GM12878 (cell line): Measurements from ENCODE around the gene SCG3. TPM values are rescaled to one million over a fixed set of nuclear protein-coding genes. Genes with fewer than 3 reads are reported as not detected.

Experiments
- ATF2 ChIP-seq: IDR thresholded peaks from 2 replicates; pipeline ENCODE4 v1.6.1; 2012; ENCODE audit warnings: low read length, inconsistent platforms
- BRCA1 ChIP-seq: IDR thresholded peaks from 2 replicates; pipeline ENCODE4 v1.6.1; 2011; ENCODE audit warnings: low read depth, low read length, improper control_type of control experiment
- CBX5 ChIP-seq: sonication (generic); IDR thresholded peaks from 2 replicates; pipeline ENCODE4 v1.6.1; 2016; ENCODE audit warnings: low read depth, moderate library complexity, mild to moderate bottlenecking, inconsistent platforms
- CHD4 ChIP-seq: fragments of 200-600 bp; sonication (generic); IDR thresholded peaks from 2 replicates; pipeline ENCODE4 v1.6.1; 2016; ENCODE audit warnings: mild to moderate bottlenecking
- DPF2 ChIP-seq: fragments of 450-650 bp; IDR thresholded peaks from 2 replicates; pipeline ENCODE4 v1.6.1; 2017; ENCODE audit warnings: mild to moderate bottlenecking
- HDGF ChIP-seq: fragments of 450-650 bp; IDR thresholded peaks from 2 replicates; pipeline ENCODE4 v1.6.1; 2016; ENCODE audit warnings: antibody characterized with exemption
- IKZF1 ChIP-seq: fragments of 450-650 bp; conservative IDR thresholded peaks from 2 replicates; pipeline ENCODE4 v1.6.1; 2017; ENCODE audit warnings: antibody characterized with exemption, mild to moderate bottlenecking
- IKZF2 ChIP-seq, 2 experiments: fragments of 450-650 bp; IDR thresholded peaks; 2 replicates each; pipeline ENCODE4 v1.6.1; 2017; ENCODE audit warnings: mild to moderate bottlenecking in 2 of 2, moderate library complexity in 2 of 2
- NFYB ChIP-seq: IDR thresholded peaks from 2 replicates; pipeline ENCODE4 v1.6.1; 2011; ENCODE audit warnings: low read depth, mild to moderate bottlenecking, low read length, improper control_type of control experiment, moderate library complexity; ENCODE audit not compliant: insufficient read depth
- PAX8 ChIP-seq: fragments of 450-650 bp; IDR thresholded peaks from 2 replicates; pipeline ENCODE4 v1.6.1; 2017; ENCODE audit warnings: mild to moderate bottlenecking, moderate library complexity
- PML ChIP-seq: IDR thresholded peaks from 2 replicates; pipeline ENCODE4 v1.6.1; 2012; ENCODE audit warnings: low read length, inconsistent platforms
- SMAD5 ChIP-seq: IDR thresholded peaks from 2 replicates; pipeline ENCODE4 v1.6.1; 2016; ENCODE audit warnings: antibody characterized with exemption, low read depth
- SREBF1 ChIP-seq: IDR thresholded peaks from 2 replicates; pipeline ENCODE4 v1.6.1; 2012; ENCODE audit warnings: mild to moderate bottlenecking, low read length
- TARDBP ChIP-seq: IDR thresholded peaks from 2 replicates; pipeline ENCODE4 v1.6.1; 2016; ENCODE audit warnings: borderline replicate concordance
- TCF3 ChIP-seq: IDR thresholded peaks from 2 replicates; pipeline ENCODE4 v1.6.1; 2012; ENCODE audit warnings: low read depth, mild to moderate bottlenecking, low read length, borderline replicate concordance; ENCODE audit not compliant: insufficient read depth
- TCF7 ChIP-seq: IDR thresholded peaks from 2 replicates; pipeline ENCODE4 v1.6.1; 2014; ENCODE audit warnings: antibody characterized with exemption, borderline replicate concordance
- YBX1 ChIP-seq: fragments of 450-650 bp; IDR thresholded peaks from 2 replicates; pipeline ENCODE4 v1.6.1; 2016; ENCODE audit warnings: antibody characterized with exemption
- ZNF207 ChIP-seq: fragments of 450-650 bp; IDR thresholded peaks from 2 replicates; pipeline ENCODE4 v1.6.1; 2014; ENCODE audit warnings: antibody characterized with exemption, mild to moderate bottlenecking, borderline replicate concordance
- polyA plus RNA-seq, 11 experiments: library from polyadenylated mRNA; depleted of rRNA in 4 of 11; unstranded in 6 of 11; stranded (reverse) in 5 of 11; fragments of >200 nt; fragmentation: Nextera tagmentation in 4 of 11; fragmentation: Illumina TruSeq in 1 of 11; extraction: Ambion mirVana in 4 of 11; extraction: Trizol in 1 of 11; gene quantifications; 1 replicate in 1 of 11; 2 replicates in 10 of 11; pipeline versions ENCODE4 v1.2.1 to v1.2.3, GENCODE V29; 2011 to 2016; ENCODE audit warnings: inconsistent platforms in 2 of 11, missing spikeins in 2 of 11, low read depth in 1 of 11
- total RNA-seq, 4 experiments: library from RNA; depleted of rRNA in 3 of 4; stranded (reverse); fragments of >200 nt in 3 of 4; fragmentation: Illumina TruSeq in 1 of 4; extraction: Trizol in 1 of 4; gene quantifications; 2 replicates each; pipeline versions ENCODE4 v1.2.1 to v1.2.3, GENCODE V29; 2013 to 2021
- TF ChIP-seq, protein P1 (sequence below): fragments of 450-650 bp; IDR thresholded peaks from 2 replicates; pipeline ENCODE4 v1.6.1; 2017; ENCODE audit warnings: mild to moderate bottlenecking, low read depth, inconsistent platforms; ENCODE audit not compliant: poor library complexity, severe bottlenecking
- TF ChIP-seq, protein P2 (sequence below): IDR thresholded peaks from 2 replicates; pipeline ENCODE4 v1.6.1; 2012; ENCODE audit warnings: low read depth, low read length, improper control_type of control experiment
- TF ChIP-seq, protein P3 (sequence below): fragments of 150-350 bp; IDR thresholded peaks from 2 replicates; pipeline ENCODE4 v1.6.1; 2016; ENCODE audit warnings: low read depth, low read length
- TF ChIP-seq, protein P4 (sequence below): IDR thresholded peaks from 2 replicates; pipeline ENCODE4 v1.6.1; 2011; ENCODE audit warnings: borderline replicate concordance, low read depth, mild to moderate bottlenecking, moderate library complexity, mixed read lengths, low read length; ENCODE audit not compliant: insufficient read depth; ENCODE audit errors: extremely low read length

SCG3 gene
- total and polyA plus RNA-seq, 10 of the 15 experiments (the other 5 are each of a cell fraction or from before 2014, with no cell fraction given), result 0.03 to 0.15 (median 0.04) TPM; not detected in 7

- TF ChIP-seq TCF7 (no peak), NFYB (no peak), TCF3 (no peak), CHD4 (no peak), YBX1 (no peak), SMAD5 (0 out of 2 replicates have a peak, but pooled peaks have one; percentile 46), CBX5 (0 out of 2 replicates have a peak, but pooled peaks have one; percentile 43), IKZF1 (peak; percentile 82), DPF2 (peak; percentile 88), IKZF2 (IDR thresholded peaks at IDR 0.05) (no peak), HDGF (no peak), BRCA1 (no peak), SREBF1 (no peak), TARDBP (peak; percentile 26; the same call in 1 of the 2 replicates), ZNF207 (0 out of 2 replicates have a peak, but pooled peaks have one; percentile 29), PAX8 (no peak), ATF2 (no peak), PML (no peak)
- TF ChIP-seq, protein P1, sequence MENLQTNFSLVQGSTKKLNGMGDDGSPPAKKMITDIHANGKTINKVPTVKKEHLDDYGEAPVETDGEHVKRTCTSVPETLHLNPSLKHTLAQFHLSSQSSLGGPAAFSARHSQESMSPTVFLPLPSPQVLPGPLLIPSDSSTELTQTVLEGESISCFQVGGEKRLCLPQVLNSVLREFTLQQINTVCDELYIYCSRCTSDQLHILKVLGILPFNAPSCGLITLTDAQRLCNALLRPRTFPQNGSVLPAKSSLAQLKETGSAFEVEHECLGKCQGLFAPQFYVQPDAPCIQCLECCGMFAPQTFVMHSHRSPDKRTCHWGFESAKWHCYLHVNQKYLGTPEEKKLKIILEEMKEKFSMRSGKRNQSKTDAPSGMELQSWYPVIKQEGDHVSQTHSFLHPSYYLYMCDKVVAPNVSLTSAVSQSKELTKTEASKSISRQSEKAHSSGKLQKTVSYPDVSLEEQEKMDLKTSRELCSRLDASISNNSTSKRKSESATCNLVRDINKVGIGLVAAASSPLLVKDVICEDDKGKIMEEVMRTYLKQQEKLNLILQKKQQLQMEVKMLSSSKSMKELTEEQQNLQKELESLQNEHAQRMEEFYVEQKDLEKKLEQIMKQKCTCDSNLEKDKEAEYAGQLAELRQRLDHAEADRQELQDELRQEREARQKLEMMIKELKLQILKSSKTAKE, result no peak
- TF ChIP-seq, protein P2, sequence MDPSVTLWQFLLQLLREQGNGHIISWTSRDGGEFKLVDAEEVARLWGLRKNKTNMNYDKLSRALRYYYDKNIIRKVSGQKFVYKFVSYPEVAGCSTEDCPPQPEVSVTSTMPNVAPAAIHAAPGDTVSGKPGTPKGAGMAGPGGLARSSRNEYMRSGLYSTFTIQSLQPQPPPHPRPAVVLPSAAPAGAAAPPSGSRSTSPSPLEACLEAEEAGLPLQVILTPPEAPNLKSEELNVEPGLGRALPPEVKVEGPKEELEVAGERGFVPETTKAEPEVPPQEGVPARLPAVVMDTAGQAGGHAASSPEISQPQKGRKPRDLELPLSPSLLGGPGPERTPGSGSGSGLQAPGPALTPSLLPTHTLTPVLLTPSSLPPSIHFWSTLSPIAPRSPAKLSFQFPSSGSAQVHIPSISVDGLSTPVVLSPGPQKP, result no peak
- TF ChIP-seq, protein P3, sequence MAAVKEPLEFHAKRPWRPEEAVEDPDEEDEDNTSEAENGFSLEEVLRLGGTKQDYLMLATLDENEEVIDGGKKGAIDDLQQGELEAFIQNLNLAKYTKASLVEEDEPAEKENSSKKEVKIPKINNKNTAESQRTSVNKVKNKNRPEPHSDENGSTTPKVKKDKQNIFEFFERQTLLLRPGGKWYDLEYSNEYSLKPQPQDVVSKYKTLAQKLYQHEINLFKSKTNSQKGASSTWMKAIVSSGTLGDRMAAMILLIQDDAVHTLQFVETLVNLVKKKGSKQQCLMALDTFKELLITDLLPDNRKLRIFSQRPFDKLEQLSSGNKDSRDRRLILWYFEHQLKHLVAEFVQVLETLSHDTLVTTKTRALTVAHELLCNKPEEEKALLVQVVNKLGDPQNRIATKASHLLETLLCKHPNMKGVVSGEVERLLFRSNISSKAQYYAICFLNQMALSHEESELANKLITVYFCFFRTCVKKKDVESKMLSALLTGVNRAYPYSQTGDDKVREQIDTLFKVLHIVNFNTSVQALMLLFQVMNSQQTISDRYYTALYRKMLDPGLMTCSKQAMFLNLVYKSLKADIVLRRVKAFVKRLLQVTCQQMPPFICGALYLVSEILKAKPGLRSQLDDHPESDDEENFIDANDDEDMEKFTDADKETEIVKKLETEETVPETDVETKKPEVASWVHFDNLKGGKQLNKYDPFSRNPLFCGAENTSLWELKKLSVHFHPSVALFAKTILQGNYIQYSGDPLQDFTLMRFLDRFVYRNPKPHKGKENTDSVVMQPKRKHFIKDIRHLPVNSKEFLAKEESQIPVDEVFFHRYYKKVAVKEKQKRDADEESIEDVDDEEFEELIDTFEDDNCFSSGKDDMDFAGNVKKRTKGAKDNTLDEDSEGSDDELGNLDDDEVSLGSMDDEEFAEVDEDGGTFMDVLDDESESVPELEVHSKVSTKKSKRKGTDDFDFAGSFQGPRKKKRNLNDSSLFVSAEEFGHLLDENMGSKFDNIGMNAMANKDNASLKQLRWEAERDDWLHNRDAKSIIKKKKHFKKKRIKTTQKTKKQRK, result no peak
- TF ChIP-seq, protein P4, sequence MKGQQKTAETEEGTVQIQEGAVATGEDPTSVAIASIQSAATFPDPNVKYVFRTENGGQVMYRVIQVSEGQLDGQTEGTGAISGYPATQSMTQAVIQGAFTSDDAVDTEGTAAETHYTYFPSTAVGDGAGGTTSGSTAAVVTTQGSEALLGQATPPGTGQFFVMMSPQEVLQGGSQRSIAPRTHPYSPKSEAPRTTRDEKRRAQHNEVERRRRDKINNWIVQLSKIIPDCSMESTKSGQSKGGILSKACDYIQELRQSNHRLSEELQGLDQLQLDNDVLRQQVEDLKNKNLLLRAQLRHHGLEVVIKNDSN, result no peak
- TF ChIP-seq, all 136 proteins: peak for 28
Observed at GRCh38 chr15:51737522-51738305, 56.4 kb downstream of the SCG3 start, which contains the start of gene LYSMD2 (continued).
